K562 (cell line): ENCODE results near the gene PPIL1. TPM values are rescaled to one million over a fixed set of nuclear protein-coding genes. Genes with fewer than 3 reads are reported as not detected.
A peak's percentile ranks its signal among the peaks of the same experiment; 100 is the strongest.

ENCODE experiments used
- ARID1B ChIP-seq: fragments of 450-650 bp; IDR thresholded peaks from 2 replicates; pipeline ENCODE4 v1.6.1; 2016; ENCODE audit warnings: antibody characterized with exemption, mild to moderate bottlenecking, inconsistent platforms
- BHLHE40 ChIP-seq: IDR thresholded peaks from 2 replicates; pipeline ENCODE4 v1.6.1; 2011; ENCODE audit warnings: low read length, improper control_type of control experiment
- CBX2 ChIP-seq: fragments of 200-600 bp; sonication (generic); IDR thresholded peaks from one replicate; pipeline ENCODE4 v1.6.1; 2012; ENCODE audit warnings: mild to moderate bottlenecking, low read length, inconsistent platforms; ENCODE audit not compliant: insufficient read depth, poor library complexity, severe bottlenecking
- CTBP1 ChIP-seq: fragments of 450-650 bp; IDR thresholded peaks from 2 replicates; pipeline ENCODE4 v1.6.1; 2016; ENCODE audit warnings: borderline replicate concordance
- CXXC5 ChIP-seq: fragments of 250-450 bp; sonication (Bioruptor Pico); IDR thresholded peaks from 2 replicates; pipeline ENCODE4 v1.8.0; 2022; ENCODE audit warnings: inconsistent platforms, mild to moderate bottlenecking, moderate library complexity
- DPF2 ChIP-seq: fragments of 450-650 bp; IDR thresholded peaks from 2 replicates; pipeline ENCODE4 v1.6.1; 2016
- ELF2 ChIP-seq: fragments of 250-450 bp; sonication (Bioruptor Pico); IDR thresholded peaks from 2 replicates; pipeline ENCODE4 v1.5.0; 2021; ENCODE audit warnings: mild to moderate bottlenecking
- GATA2 ChIP-seq: sonication (generic); formaldehyde crosslinking; IDR thresholded peaks from 2 replicates; pipeline ENCODE4 v1.4.0; 2020; ENCODE audit warnings: mild to moderate bottlenecking, missing genetic modification reagents
- JUND ChIP-seq, 2 experiments: IDR thresholded peaks; 2 replicates in 1 of 2; 3 replicates in 1 of 2; pipeline ENCODE4 v1.6.1; 2011; ENCODE audit warnings: borderline replicate concordance in 2 of 2, low read depth in 2 of 2, low read length in 2 of 2, improper control_type of control experiment in 1 of 2, missing biosample characterization in 1 of 2, missing genetic modification characterization in 1 of 2, missing genetic modification reagents in 1 of 2
- L3MBTL2 ChIP-seq: fragments of 450-650 bp; IDR thresholded peaks from 2 replicates; pipeline ENCODE4 v1.6.1; 2016; ENCODE audit warnings: mild to moderate bottlenecking, moderate library complexity
- OTX1 ChIP-seq: fragments of 450-650 bp; formaldehyde crosslinking; IDR thresholded peaks from 2 replicates; pipeline ENCODE4 v1.4.0; 2022; ENCODE audit warnings: mild to moderate bottlenecking
- RCOR1 ChIP-seq, 2 experiments: IDR thresholded peaks; 2 replicates each; pipeline ENCODE4 v1.6.1; 2012; ENCODE audit warnings: low read depth in 2 of 2, low read length in 2 of 2, borderline replicate concordance in 1 of 2, improper control_type of control experiment in 1 of 2
- SMARCE1 ChIP-seq: fragments of 450-650 bp; IDR thresholded peaks from 2 replicates; pipeline ENCODE4 v1.7.1; 2016; ENCODE audit warnings: mild to moderate bottlenecking
- ZNF239 ChIP-seq: fragments of 250-450 bp; sonication (Bioruptor Pico); IDR thresholded peaks from 2 replicates; pipeline ENCODE4 v1.4.0; 2020; ENCODE audit warnings: mild to moderate bottlenecking
- polyA plus RNA-seq, 8 experiments: library from polyadenylated mRNA; depleted of rRNA in 4 of 8; stranded (reverse) in 5 of 8; unstranded in 3 of 8; fragments of >200 nt; fragmentation: Nextera tagmentation in 2 of 8; fragmentation: Illumina TruSeq in 1 of 8; extraction: Ambion mirVana in 2 of 8; extraction: Trizol in 1 of 8; gene quantifications; 2 replicates each; pipeline versions ENCODE4 v1.2.1 to v1.2.3, GENCODE V29; 2011 to 2014; ENCODE audit warnings: inconsistent platforms in 1 of 8, missing spikeins in 1 of 8
- total RNA-seq, 7 experiments: library from RNA; depleted of rRNA in 6 of 7; stranded (reverse); fragments of >200 nt in 6 of 7; fragmentation: Illumina TruSeq in 2 of 7; extraction: Trizol in 2 of 7; gene quantifications; 2 replicates each; pipeline versions ENCODE4 v1.2.1 to v1.2.3, GENCODE V29; 2011 to 2021; ENCODE audit warnings: low replicate concordance in 1 of 7
- TF ChIP-seq, protein P1 (sequence below), 2 experiments: fragments of 250-450 bp in 1 of 2; fragments of 450-650 bp in 1 of 2; sonication (Bioruptor Pico) in 1 of 2; IDR thresholded peaks; 2 replicates each; pipeline versions ENCODE4 v1.6.1 to v1.8.0; 2016 to 2021; ENCODE audit warnings: mild to moderate bottlenecking in 2 of 2, moderate library complexity in 2 of 2, missing compliant biosample characterization in 1 of 2, missing genetic modification characterization in 1 of 2
- TF ChIP-seq, protein P2 (sequence below): sonication (generic); formaldehyde crosslinking; IDR thresholded peaks from 2 replicates; pipeline ENCODE4 v1.8.1; 2023; ENCODE audit warnings: missing genetic modification reagents, mild to moderate bottlenecking, borderline replicate concordance
- TF ChIP-seq, protein P3 (sequence below): fragments of 250-450 bp; sonication (Bioruptor Pico); IDR thresholded peaks from 2 replicates; pipeline ENCODE4 v1.4.0; 2020

The PPIL1 gene
- total and polyA plus RNA-seq, 9 of the 15 experiments (the other 6 are each of a cell fraction or from before 2014, with no cell fraction given), result 65.8 to 205 (median 130) TPM

DNA sequence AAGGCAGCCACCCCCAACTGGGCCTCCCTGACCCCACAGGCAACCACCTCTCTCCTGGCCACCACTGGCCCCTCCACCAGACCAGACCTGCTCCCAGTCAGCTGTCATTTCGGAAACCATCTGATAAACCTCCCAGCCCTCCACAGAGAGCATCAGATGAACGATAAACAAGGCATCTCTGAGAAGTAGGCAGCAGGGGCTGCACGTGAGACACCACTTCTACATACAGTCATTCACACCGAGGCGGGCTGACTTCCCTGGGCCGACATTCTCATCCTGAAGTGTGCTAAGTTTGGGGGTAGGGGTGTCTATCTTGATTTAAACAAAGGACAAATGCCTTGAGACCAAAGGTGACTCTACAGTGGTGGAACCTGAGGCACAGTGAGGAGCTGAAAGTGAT lies 49.2 kb downstream of the PPIL1 start (continued):
- TF ChIP-seq, protein P1, sequence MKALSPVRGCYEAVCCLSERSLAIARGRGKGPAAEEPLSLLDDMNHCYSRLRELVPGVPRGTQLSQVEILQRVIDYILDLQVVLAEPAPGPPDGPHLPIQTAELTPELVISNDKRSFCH (CRISPR knock-in tag; IDR thresholded peaks at IDR 0.05), result no peak
- TF ChIP-seq, protein P1 (tag; IDR thresholded peaks at IDR 0.05), result no peak
- TF ChIP-seq RCOR1 (IDR thresholded peaks at IDR 0.05; ENCODE audit: borderline replicate concordance in 1 of 2, low read depth in 2 of 2, low read length in 2 of 2), result peak in 1 of 2 experiments; percentile 86; a peak in 2 of 4 replicates
- TF ChIP-seq JUND (IDR thresholded peaks at IDR 0.05; ENCODE audit: borderline replicate concordance, low read depth, low read length), result peak; percentile 32; the same call in 1 of the 2 replicates
- TF ChIP-seq JUND (tag; IDR thresholded peaks at IDR 0.05; ENCODE audit: borderline replicate concordance, low read depth, low read length), result peak; percentile 17; the same call in 1 of the 3 replicates
- no peak for TF ChIP-seq CXXC5 (CRISPR knock-in tag)
- TF ChIP-seq ARID1B, result peak; percentile 31; the same call in 1 of the 2 replicates
- peak; percentile 41; the same call in 1 of the 2 replicates for TF ChIP-seq ELF2 (CRISPR knock-in tag)
- no peak for TF ChIP-seq CBX2
- peak; percentile 97 for TF ChIP-seq BHLHE40
- TF ChIP-seq GATA2 (CRISPR knock-in tag), result peak; percentile 14; the same call in 1 of the 2 replicates
- TF ChIP-seq, protein P2, sequence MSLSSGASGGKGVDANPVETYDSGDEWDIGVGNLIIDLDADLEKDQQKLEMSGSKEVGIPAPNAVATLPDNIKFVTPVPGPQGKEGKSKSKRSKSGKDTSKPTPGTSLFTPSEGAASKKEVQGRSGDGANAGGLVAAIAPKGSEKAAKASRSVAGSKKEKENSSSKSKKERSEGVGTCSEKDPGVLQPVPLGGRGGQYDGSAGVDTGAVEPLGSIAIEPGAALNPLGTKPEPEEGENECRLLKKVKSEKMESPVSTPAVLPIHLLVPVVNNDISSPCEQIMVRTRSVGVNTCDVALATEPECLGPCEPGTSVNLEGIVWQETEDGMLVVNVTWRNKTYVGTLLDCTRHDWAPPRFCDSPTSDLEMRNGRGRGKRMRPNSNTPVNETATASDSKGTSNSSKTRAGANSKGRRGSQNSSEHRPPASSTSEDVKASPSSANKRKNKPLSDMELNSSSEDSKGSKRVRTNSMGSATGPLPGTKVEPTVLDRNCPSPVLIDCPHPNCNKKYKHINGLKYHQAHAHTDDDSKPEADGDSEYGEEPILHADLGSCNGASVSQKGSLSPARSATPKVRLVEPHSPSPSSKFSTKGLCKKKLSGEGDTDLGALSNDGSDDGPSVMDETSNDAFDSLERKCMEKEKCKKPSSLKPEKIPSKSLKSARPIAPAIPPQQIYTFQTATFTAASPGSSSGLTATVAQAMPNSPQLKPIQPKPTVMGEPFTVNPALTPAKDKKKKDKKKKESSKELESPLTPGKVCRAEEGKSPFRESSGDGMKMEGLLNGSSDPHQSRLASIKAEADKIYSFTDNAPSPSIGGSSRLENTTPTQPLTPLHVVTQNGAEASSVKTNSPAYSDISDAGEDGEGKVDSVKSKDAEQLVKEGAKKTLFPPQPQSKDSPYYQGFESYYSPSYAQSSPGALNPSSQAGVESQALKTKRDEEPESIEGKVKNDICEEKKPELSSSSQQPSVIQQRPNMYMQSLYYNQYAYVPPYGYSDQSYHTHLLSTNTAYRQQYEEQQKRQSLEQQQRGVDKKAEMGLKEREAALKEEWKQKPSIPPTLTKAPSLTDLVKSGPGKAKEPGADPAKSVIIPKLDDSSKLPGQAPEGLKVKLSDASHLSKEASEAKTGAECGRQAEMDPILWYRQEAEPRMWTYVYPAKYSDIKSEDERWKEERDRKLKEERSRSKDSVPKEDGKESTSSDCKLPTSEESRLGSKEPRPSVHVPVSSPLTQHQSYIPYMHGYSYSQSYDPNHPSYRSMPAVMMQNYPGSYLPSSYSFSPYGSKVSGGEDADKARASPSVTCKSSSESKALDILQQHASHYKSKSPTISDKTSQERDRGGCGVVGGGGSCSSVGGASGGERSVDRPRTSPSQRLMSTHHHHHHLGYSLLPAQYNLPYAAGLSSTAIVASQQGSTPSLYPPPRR (CRISPR knock-in tag), result no peak
- TF ChIP-seq, protein P3, sequence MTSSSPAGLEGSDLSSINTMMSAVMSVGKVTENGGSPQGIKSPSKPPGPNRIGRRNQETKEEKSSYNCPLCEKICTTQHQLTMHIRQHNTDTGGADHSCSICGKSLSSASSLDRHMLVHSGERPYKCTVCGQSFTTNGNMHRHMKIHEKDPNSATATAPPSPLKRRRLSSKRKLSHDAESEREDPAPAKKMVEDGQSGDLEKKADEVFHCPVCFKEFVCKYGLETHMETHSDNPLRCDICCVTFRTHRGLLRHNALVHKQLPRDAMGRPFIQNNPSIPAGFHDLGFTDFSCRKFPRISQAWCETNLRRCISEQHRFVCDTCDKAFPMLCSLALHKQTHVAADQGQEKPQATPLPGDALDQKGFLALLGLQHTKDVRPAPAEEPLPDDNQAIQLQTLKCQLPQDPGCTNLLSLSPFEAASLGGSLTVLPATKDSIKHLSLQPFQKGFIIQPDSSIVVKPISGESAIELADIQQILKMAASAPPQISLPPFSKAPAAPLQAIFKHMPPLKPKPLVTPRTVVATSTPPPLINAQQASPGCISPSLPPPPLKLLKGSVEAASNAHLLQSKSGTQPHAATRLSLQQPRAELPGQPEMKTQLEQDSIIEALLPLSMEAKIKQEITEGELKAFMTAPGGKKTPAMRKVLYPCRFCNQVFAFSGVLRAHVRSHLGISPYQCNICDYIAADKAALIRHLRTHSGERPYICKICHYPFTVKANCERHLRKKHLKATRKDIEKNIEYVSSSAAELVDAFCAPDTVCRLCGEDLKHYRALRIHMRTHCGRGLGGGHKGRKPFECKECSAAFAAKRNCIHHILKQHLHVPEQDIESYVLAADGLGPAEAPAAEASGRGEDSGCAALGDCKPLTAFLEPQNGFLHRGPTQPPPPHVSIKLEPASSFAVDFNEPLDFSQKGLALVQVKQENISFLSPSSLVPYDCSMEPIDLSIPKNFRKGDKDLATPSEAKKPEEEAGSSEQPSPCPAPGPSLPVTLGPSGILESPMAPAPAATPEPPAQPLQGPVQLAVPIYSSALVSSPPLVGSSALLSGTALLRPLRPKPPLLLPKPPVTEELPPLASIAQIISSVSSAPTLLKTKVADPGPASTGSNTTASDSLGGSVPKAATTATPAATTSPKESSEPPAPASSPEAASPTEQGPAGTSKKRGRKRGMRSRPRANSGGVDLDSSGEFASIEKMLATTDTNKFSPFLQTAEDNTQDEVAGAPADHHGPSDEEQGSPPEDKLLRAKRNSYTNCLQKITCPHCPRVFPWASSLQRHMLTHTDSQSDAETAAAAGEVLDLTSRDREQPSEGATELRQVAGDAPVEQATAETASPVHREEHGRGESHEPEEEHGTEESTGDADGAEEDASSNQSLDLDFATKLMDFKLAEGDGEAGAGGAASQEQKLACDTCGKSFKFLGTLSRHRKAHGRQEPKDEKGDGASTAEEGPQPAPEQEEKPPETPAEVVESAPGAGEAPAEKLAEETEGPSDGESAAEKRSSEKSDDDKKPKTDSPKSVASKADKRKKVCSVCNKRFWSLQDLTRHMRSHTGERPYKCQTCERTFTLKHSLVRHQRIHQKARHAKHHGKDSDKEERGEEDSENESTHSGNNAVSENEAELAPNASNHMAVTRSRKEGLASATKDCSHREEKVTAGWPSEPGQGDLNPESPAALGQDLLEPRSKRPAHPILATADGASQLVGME (CRISPR knock-in tag), result peak; percentile 17; the same call in 1 of the 2 replicates
- peak; percentile 30; the same call in 1 of the 2 replicates for TF ChIP-seq SMARCE1
- TF ChIP-seq CTBP1, result peak; percentile 83; the same call in 1 of the 2 replicates
- TF ChIP-seq DPF2, result peak; percentile 37; the same call in 1 of the 2 replicates
- TF ChIP-seq ZNF239 (CRISPR knock-in tag), result no peak
- TF ChIP-seq L3MBTL2, result peak; percentile 51; the same call in 1 of the 2 replicates
- TF ChIP-seq OTX1 (CRISPR knock-in tag), result 0 out of 2 replicates have a peak, but pooled peaks have one; percentile 25
